HAP-1 (cell line): Measurements from ENCODE around the gene ZNF865.

Source experiments
- DNase-seq, 2 experiments: peaks; one replicate each; pipeline ENCODE4 v3.0.0-alpha.2; 2016 to 2020; ENCODE audit warnings: low spot score in 2 of 2
- H3K27me3 ChIP-seq: fragments of 250-450 bp; sonication (Bioruptor Pico); 2 replicates; pipeline ENCODE4 v1.5.1; 2020; ENCODE audit warnings: low read depth, mild to moderate bottlenecking, moderate library complexity
- H3K36me3 ChIP-seq: fragments of 250-450 bp; sonication (Bioruptor Pico); replicated peaks from 2 replicates; pipeline ENCODE4 v1.5.1; 2020; ENCODE audit warnings: mild to moderate bottlenecking
- H3K4me1 ChIP-seq: fragments of 250-450 bp; sonication (Bioruptor Pico); 2 replicates; pipeline ENCODE4 v1.5.1; 2020; ENCODE audit warnings: mild to moderate bottlenecking
- H3K4me3 ChIP-seq: fragments of 250-450 bp; sonication (Bioruptor Pico); 2 replicates; pipeline ENCODE4 v1.5.1; 2020; ENCODE audit warnings: mild to moderate bottlenecking, moderate library complexity
- H3K9me3 ChIP-seq: fragments of 250-450 bp; sonication (Bioruptor Pico); 2 replicates; pipeline ENCODE4 v1.5.1; 2020; ENCODE audit warnings: mild to moderate bottlenecking, moderate library complexity
- in situ Hi-C: fragments of 300-500 bp; cut with MboI; formaldehyde crosslinking; loops from 3 replicates; pipeline ENCODE4 v1.14.3; 2020; ENCODE audit warnings: low sequenced_read_pairs, inconsistent platforms, mixed read lengths

Gene ZNF865

DNA sequence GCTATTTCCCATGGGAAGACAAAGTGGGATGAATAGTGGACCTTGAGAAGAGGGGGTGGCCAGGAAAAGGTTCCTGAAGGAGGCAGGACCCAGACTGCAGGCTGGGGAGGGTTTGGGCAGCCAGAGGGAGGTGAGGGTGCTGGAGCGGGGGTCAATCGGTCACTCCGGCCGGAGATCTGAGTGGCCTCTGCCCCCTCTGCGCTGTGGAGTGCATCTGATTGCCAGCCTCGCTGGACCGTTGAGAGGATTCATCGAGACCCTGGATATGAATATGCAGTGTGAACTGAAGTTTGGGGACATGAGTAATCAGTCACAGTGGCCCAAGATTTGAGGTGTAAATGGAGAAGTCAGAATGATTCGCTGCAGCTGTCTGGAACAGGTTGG lies 29.9 kb downstream of the ZNF865 start:
- peaks cover 17% of the 10 kb centered on the region for H3K4me1 ChIP-seq
- H3K36me3 ChIP-seq, result 0 out of 2 replicates have a peak, but pooled peaks cover 3% of the 10 kb centered on the region
- in situ Hi-C loops, result no loop called here
- DNase-seq, result no peak
- H3K27me3 ChIP-seq, result no peaks in the 10 kb centered on the region
- H3K4me3 ChIP-seq, result peak overlapping the region; percentile 68
- H3K9me3 ChIP-seq, result no peaks in the 10 kb centered on the region

DNA sequence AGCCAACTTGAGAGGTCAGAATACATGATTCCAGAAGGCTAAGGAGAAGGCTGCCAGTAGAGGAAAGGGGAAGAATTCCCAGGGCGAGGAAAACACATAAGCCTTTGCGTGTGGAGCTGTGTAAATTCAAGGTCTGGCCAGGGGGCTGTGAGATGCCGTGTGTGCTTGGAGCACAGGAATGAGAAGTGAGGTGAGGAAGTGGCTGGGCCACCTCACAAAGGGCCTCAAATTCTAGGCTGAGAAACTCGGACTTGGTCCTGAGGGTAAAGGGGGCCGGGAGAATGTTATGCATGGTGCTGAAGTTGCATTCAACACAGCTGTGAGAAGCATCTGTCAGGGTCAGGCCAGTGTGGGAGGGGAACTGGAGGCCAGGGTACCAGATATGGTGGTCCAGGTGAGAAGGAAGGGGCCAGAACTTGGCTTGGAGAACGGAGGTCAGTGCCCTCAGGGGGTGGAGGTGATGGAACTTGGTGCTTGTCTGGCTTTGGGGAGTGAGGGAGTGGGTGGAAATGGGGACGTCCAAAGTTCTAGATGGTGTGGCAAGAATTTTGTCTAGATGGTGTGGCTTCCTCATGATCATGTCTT lies 30.5 kb downstream of the ZNF865 start:
- H3K36me3 ChIP-seq, result 0 out of 2 replicates have a peak, but pooled peaks cover 3% of the 10 kb centered on the region
- H3K27me3 ChIP-seq, result no peaks in the 10 kb centered on the region
- H3K4me1 ChIP-seq, result peaks cover 20% of the 10 kb centered on the region
- H3K4me3 ChIP-seq, result peak overlapping the region; percentile 68
- DNase-seq, result no peak
- H3K9me3 ChIP-seq, result no peaks in the 10 kb centered on the region
- in situ Hi-C loops, result no loop called here

DNA sequence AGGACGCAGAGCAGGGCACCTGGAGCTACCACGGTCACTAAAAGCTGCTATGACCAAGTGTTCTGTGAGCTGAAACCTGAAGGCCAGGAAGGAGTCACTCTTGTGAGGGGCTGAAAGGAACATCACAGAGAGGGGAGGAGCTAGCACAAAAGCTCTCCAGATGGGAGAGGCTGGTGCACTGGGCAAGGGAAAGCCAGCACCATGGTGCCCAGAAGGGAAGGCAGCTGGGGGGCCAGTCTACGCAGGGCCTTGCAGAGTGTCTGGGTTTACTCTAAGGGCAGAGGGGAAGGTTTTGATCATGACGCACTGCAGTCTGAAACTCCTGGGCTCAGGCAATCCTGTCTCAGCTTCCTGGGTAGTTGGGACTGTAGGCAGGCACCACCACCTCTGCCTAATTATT lies 31.3 kb downstream of the ZNF865 start:
- peaks cover 20% of the 10 kb centered on the region for H3K4me1 ChIP-seq
- DNase-seq, result no peak
- H3K27me3 ChIP-seq, result no peaks in the 10 kb centered on the region
- in situ Hi-C loops, result no loop called here
- H3K4me3 ChIP-seq, result no peak overlapping the region
- 0 out of 2 replicates have a peak, but pooled peaks cover 3% of the 10 kb centered on the region for H3K36me3 ChIP-seq
- no peaks in the 10 kb centered on the region for H3K9me3 ChIP-seq

DNA sequence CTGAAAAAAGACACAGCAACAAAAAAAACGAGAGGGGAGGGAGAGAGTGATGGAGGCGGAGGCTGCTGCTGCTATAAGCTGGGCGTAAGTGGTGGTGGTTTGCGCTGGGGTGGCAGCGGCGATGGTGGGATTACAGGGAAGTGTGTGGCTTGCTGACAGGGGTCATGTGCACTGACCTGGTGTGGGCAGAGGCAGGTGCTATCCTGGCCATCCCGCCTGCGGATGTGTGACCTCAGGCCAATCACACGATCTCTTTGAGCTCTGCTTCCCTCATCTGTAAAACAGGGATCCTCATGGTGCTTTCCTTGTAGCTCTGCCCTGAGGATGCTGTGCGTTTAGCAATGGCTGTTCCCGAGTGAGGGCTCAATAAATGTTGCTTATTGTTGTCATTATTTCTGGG lies 32.1 kb downstream of the ZNF865 start:
- no peak for DNase-seq
- Histone ChIP-seq H3K4me3 (no peak overlapping the region), H3K4me1 (peaks cover 20% of the 10 kb centered on the region), H3K27me3 (no peaks in the 10 kb centered on the region), H3K9me3 (no peaks in the 10 kb centered on the region), H3K36me3 (0 out of 2 replicates have a peak, but pooled peaks cover 3% of the 10 kb centered on the region)
- in situ Hi-C loops, result no loop called here

DNA sequence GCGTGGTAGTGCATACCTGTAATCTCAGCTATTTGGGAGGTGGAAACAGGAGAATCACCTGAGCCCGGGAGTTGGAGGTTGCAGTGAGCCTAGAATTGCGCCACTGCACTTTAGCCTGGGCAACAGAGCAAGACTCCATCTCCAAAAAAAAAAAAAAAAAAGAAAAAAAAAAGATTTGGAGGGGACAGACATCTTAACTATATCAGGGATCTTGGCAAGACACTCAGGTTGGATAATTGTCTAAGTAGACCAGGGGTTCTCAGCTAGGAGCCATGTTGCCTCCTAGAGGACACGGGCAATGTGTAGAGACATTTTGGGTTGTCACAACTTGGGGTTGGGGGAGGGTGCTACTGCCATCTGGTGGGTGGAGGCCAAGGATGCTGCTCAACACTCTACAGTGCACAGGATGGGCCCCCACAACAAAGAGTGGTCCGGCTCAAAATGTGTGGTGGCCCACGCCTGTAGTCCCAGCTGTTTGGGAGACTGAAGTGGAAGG lies 33.5 kb downstream of the ZNF865 start:
- Histone ChIP-seq H3K36me3 (0 out of 2 replicates have a peak, but pooled peaks cover 3% of the 10 kb centered on the region), H3K4me3 (no peak overlapping the region), H3K4me1 (peaks cover 27% of the 10 kb centered on the region), H3K27me3 (no peaks in the 10 kb centered on the region), H3K9me3 (no peaks in the 10 kb centered on the region)
- peak; percentile 69 to 85 for DNase-seq
- in situ Hi-C loops, result no loop called here

DNA sequence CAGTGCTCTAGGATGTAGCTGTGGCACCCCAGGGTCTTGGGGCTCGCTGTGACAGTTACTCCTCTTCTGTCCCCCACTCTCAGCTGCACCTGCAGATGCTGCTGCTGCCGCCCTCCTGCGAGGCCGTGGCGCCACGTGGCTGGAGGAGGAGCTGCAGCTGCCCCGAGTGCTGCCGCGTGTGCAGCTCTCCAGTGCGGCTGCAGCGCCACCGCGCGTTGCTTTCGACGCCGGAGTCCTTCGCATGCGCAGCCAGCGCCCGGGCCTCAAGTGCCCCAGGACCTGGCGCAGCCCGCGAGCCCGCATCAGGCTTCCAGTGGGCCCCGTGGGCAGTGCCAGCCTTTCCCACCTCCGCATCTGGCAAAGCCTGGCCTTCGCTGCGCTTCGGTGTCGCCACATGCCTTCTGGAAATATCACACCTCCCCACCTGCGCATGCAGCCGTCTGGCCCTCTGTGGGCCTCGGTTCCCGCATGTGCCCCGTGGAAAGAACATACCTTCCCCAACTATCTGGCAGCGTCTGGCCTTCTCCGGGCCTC lies 34.7 kb downstream of the ZNF865 start:
- H3K27me3 ChIP-seq, result no peaks in the 10 kb centered on the region
- peak overlapping the region; percentile 78 for H3K4me3 ChIP-seq
- peaks cover 27% of the 10 kb centered on the region for H3K4me1 ChIP-seq
- no peaks in the 10 kb centered on the region for H3K9me3 ChIP-seq
- H3K36me3 ChIP-seq, result peaks cover 10% of the 10 kb centered on the region
- in situ Hi-C loops, result no loop called here
- no peak for DNase-seq

DNA sequence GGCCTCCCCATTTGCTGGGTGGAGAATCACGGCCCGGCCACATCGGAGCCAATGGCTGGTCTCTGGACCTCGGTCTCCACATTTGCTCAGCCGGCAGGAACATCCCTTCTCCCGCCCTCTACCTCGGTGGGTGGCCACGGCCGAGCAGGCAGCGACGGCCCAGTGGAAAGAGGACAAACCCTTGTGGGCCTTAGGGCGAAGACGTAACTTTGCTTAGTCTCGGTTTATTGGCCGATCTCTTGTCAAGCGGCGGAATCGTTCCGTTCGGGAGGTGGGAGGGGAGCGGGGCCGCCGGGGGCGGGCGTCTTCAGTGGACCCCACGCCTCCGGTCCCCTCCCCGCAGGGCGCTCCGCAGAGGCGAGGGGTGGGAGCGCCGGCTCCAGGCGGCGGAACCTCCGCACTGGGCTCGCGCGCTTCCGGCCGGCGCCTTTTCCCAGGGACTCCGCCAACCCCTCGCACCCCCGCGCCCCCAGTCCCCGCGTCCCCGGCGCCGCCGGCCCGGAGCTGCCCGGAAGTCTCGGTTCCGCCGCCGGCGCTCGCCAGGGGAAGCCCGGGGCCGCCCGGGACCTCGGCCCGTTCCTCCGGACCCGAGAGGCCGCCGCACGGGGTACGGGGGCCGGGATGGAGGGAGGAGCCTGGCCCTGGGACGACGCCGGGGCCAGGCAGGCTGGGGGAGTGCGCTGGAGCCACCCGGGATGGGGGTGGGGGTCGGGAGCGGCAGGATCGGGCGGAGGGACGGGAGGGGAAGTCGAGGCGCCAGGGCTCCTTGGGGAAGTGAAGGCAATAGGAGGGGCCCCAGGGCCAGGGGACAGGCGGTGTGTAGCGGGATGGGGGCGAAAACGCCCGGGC lies 35.4 kb downstream of the ZNF865 start, which contains the start of gene ZNF580:
Gene ZNF580, plus strand, starts transcription at position 426 of the 849 bp plus-strand sequence. CDS start 1,507 bp downstream, outside the sequence.
- Histone ChIP-seq H3K4me3 (peak within 1 kb of the TSS; percentile 78), H3K27me3 (no peaks in the 10 kb centered on the region), H3K9me3 (no peaks in the 10 kb centered on the region), H3K4me1 (peaks cover 26% of the 10 kb centered on the region), H3K36me3 (peaks cover 15% of the 10 kb centered on the region)
- peak; percentile 61 to 81 for DNase-seq
- in situ Hi-C loops, result no loop called here

DNA sequence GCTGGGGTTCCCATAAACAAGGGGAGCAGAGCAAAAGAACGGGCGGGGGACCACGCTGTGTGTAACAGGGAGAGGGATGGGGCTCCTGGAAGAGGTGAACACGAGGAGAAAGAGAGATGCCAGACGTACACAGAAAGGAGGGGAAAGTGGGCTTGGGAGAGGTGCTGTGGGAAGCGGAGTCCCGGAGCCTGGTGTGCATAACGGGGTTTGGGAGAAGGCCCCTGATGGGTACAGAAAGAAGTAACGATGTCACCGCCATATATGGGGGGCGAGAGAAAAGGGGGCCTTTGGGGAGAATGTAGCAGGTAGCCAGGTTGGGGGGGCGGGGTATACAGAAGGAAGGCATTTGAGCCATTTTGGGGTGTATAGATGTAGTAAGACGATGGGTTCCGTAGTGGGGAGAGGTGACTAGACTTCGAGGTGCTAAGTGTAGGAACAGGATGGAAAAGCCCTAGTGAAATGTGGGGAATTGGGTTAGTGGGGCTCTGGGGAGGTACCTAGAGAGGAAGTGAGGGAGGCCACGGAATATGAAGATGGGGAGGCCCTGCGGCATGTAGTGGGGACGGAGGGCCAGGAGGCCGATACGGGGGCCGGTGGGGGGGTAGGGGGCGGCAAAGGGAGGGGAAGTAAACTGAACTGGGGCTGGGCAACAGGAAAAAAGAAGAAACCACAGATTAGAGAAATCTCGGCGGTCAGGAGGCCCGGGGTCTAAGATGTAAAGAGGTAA lies 36.1 kb downstream of the ZNF865 start:
- DNase-seq, result no peak
- H3K4me1 ChIP-seq, result peaks cover 19% of the 10 kb centered on the region
- H3K4me3 ChIP-seq, result peak overlapping the region; percentile 78
- peaks cover 19% of the 10 kb centered on the region for H3K36me3 ChIP-seq
- H3K9me3 ChIP-seq, result no peaks in the 10 kb centered on the region
- no peaks in the 10 kb centered on the region for H3K27me3 ChIP-seq
- in situ Hi-C loops, result no loop called here

DNA sequence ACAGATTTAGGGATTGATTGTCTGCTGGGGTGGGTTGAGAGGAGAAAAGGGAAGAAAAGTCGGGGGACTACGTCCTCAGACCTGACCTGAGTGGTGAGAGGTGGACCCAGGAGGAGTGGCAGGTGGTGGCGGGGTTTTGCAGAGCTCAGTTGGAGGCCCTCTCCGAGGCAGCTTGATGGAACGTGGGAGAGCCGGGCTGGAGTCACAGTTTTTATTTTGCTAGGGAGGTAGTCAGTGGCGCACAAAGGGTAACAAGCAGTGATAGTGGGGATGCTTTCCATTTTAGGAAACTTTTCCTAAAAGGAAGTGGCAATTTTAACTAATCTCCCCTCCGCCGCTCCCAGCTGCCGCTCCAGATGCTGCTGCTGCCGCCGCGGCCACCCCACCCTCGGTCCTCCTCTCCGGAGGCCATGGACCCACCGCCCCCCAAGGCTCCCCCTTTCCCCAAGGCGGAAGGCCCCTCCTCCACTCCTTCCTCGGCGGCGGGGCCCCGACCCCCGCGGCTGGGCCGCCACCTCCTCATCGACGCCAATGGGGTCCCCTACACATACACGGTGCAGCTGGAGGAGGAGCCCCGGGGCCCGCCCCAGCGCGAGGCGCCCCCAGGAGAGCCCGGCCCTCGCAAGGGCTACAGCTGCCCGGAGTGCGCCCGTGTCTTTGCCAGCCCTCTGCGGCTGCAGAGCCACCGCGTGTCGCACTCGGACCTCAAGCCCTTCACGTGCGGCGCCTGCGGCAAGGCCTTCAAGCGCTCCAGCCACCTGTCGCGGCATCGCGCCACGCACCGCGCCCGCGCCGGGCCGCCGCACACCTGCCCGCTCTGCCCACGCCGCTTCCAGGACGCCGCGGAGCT lies 36.9 kb downstream of the ZNF865 start:
- no peaks in the 10 kb centered on the region for H3K27me3 ChIP-seq
- peaks cover 25% of the 10 kb centered on the region for H3K36me3 ChIP-seq
- peaks cover 24% of the 10 kb centered on the region for H3K4me1 ChIP-seq
- H3K4me3 ChIP-seq, result peak overlapping the region; percentile 78
- DNase-seq, result peak in 1 of 2 experiments; percentile 60
- H3K9me3 ChIP-seq, result no peaks in the 10 kb centered on the region
- in situ Hi-C loops, result no loop called here

DNA sequence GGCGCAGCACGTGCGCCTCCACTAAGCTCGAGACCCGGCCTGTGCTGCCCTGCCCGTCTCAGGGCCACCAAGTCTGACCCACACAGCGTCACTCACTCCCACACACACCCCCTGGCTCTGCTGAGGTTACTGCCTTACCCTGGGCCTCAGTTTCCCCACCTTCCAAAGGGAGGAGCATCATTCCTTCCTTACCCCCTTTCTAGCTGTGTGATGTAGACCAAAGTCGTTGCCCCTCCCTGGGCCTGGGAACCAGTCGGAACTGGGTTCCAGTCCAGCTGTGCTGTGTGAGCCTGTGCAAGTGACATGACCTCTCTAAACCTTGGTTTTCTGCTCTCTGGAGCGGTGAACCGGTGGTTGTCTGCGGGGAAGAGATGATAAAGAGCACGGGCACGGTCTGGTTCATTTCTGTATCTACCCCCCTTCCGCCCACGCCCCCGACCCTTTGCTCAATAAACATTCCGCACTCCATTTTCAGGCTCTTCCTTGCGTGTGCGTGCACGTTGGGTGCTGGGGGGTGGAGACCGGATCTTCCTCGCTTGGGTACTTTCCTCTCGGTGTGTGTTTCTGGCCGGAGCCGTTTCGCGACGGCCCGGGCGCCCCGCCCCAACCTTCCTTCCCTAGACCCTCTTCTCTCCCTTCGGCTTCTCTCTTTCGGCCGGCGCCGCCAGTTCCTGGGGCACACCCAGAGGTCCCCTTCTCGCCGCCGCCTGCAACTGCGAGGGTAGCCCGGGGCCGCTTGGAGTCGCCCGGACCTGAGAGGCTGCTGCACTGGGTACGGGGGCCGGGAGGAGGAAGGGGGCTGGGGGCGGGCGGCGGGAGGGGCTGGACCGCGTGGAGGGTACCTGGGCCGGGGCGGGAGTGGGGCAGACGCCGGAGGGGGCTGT lies 37.8 kb downstream of the ZNF865 start, which contains the start of gene ZNF581:
Gene ZNF581, plus strand, starts transcription at position 647 of the 884 bp plus-strand sequence. CDS start 923 bp downstream, outside the sequence.
- Histone ChIP-seq H3K9me3 (no peaks in the 10 kb centered on the region), H3K4me1 (peaks cover 26% of the 10 kb centered on the region), H3K36me3 (peaks cover 25% of the 10 kb centered on the region), H3K27me3 (no peaks in the 10 kb centered on the region), H3K4me3 (peak within 1 kb of the TSS; percentile 78)
- DNase-seq, result peak; percentile 69 to 87
- in situ Hi-C loops, result no loop called here

DNA sequence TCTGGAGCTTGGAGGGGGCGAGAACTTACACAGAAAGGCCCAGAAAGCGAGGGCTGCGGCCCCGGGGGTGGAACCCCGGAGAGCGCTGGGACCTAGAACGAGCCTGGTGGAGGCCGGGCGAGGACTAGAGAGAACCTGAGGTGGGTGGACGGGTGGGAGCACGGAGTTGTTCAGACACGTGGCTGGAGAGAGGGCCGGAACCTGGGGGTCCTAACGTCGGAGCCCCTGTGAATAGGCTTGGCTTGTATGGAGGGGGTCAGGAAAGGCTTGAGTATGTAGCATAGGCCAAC lies 38.4 kb downstream of the ZNF865 start:
- Histone ChIP-seq H3K36me3 (peaks cover 25% of the 10 kb centered on the region), H3K4me1 (peaks cover 26% of the 10 kb centered on the region), H3K27me3 (no peaks in the 10 kb centered on the region), H3K4me3 (peak overlapping the region; percentile 78), H3K9me3 (no peaks in the 10 kb centered on the region)
- DNase-seq, result no peak
- in situ Hi-C loops, result no loop called here

DNA sequence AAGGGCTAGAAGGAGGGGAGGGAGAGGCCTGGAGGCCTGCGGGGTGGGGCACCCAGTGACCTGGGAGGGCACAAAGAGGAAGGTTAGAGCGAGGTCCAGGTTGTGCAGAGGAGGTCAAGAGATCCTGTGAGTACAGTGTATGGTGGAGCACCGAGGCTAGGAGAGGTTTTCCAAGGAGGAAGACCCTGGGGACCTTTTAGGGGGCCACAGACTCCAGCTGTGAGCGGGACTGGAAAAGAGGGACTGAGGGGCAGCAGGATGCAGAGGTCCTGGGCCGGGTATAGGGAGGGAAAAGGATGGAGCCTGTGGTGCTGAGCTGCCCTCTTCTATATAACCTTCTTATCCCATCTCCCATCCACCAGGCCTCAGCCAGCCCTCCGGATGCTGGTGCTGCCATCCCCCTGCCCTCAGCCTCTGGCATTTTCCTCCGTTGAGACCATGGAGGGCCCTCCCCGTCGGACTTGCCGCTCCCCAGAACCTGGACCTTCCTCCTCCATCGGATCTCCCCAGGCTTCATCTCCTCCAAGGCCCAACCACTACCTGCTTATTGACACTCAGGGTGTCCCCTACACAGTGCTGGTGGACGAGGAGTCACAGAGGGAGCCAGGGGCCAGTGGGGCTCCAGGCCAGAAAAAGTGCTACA lies 38.9 kb downstream of the ZNF865 start:
- Histone ChIP-seq H3K27me3 (no peaks in the 10 kb centered on the region), H3K9me3 (no peaks in the 10 kb centered on the region), H3K36me3 (peaks cover 25% of the 10 kb centered on the region), H3K4me1 (peaks cover 24% of the 10 kb centered on the region), H3K4me3 (peak overlapping the region; percentile 78)
- in situ Hi-C loops, result no loop called here
- DNase-seq, result no peak
